HG02759 (cell line): ENCODE data around the gene C3AR1.
"Not testable (repeated sequence)": the region's sequence is repeated elsewhere in the genome, so short reads cannot be mapped to it uniquely, and the experiment has no call there.

Experiments
- ATAC-seq: cut with Tn5 transposase; IDR thresholded peaks from one replicate; pipeline ENCODE4 v1.9.1; 2021; ENCODE audit warnings: mild to moderate bottlenecking, moderate library complexity; ENCODE audit not compliant: unreplicated experiment

The C3AR1 gene

DNA sequence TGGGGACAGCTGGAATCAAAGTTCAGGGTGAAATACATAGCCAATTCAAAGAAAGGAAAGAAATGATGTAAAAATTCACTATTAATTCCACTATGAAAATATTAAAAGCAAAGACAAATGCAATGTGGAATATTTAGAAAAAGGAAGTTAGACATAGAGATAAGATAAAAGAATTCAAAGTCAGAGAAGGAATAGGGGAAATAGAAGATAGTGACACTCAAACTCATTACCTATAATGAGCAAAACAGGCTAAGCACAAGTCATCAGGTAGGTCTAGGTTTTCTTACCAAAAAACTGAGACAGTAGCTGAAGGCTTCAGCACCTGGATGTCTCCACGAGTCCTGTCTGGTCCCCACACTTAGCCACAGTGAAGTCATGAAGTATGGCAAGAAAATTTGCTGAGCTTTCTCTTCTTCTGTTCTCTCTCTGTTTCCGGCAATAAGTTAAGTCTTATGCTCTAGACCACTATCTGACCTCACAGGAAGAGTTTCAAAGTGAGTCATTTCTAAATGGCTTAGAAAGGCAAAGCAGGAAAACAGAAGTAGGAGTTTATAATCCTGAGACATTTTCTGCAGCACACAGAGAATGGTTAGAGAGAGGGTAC lies at the start of gene C3AR1:
Gene C3AR1 (minus strand): TSS at position 369 of the 604 bp plus-strand sequence. CDS start 6,174 bp downstream, outside the sequence.
- peak; percentile 53 for ATAC-seq

GRCh38 chr12:8113117-8113516 lies 47.0 kb upstream of the C3AR1 start:
- not testable (repeated sequence) for ATAC-seq

GRCh38 chr12:8108808-8109398 lies 42.7 kb upstream of the C3AR1 start:
- ATAC-seq: peak; percentile 56

- ATAC-seq: no peak
Measured at GRCh38 chr12:8099235-8099634, 33.1 kb upstream of the C3AR1 start.

DNA sequence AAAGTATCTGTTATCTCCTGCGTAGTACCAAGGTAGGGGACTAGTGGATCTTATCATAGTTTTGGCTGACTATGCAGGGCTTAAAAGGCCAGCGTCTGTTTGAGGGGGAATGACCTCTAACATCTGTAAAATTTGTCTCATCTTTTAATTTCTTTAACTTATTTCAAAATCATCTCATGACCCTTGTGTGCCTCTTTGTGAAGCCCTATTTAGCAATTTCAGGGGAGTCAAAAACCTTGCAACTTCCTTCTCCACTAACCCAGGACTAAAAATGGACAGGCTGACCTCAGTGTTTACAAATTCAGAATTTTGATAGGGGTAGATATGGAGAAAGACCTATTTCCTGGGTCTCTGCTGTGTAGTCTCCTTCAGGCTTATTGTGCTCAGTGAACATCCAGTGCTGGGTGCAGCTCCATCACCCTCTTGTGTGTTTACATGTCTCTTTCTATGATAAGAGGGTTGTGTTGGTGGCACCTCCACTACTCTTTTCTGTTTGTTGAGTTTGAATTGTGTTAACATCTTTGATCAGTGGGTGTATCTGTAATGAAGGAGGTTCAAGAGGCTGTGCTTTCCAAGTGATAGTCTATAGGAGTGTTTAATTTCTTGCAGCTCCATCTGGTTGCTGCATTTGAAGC lies 30.2 kb upstream of the C3AR1 start:
- ATAC-seq: no peak

- ATAC-seq: no peak
Measured at GRCh38 chr12:8093291-8093690, 27.1 kb upstream of the C3AR1 start.

DNA sequence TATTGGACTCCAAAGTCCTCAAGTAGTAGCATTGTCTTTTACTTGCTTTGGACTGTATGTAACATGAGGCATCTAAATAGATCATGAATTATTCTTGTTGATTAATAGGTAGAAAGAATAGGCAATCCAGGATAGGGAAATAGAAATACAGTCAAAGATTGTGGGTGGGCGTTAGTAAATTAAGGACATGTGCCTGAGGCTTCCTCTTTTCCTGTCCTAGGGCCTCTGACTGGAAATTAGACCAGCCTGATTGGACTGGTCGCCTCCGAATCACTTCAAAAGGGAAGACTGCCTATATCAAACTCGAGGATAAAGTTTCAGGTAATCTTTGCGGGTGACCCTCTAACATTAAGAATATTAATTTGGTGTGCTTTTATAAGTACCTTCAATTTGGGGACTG lies 23.6 kb upstream of the C3AR1 start:
- ATAC-seq: no peak

DNA sequence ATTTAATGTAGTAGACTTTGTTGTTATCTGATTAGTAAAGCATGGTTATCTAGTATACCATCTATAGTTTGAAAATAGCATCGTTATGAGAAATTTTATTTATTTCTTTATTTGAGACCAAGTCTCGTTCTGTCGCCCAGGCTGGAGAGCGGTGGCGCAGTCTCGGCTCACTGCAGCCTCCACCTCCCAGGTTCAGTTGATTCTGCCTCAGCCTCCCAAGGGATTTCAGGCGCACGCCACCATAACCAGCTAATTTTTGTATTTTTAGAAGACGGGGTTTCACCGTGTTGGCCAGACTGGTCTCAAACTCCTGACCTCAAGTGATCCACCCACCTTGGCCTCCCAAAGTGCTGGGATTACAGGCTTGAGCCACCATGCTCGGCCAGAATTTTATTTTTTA lies 23.1 kb upstream of the C3AR1 start:
- not testable (repeated sequence) for ATAC-seq

DNA sequence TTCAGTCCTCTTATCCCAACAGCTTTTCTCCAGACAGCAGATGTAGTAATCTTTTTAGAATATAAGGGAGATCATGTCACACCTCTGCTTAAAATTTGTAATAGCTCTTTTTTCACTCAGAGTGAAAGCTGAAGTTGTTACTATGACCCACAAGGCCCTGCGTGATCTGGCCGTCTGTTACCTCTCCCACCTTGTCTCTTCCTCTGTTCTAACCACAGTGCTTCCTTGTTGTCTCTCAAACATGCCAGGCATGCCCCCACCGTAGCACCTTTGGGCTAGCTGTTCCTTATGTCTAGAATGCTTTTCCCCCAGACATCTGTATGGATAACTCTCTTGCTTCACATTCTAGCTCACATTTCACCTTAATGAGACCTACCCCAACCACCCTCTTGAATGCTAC lies 22.4 kb upstream of the C3AR1 start:
- ATAC-seq: peak; percentile 77

DNA sequence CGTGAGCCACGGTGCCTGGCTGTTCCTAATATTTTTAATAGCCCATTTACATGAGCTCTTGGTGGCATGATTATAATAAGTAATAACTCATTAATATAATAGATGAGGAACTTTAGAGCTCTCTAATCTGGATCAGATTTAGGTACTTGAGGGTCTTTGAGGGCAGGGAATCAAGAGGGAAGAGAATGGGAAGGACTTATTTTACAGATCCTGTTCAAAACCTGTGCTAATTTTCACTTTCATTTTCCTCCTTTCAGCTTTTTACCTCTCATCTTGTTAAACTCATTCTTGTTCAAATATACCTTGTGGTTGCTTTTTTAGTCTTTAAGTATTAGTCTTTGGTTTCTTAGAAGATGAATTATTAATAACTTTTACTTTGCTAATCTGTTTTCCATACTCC lies 21.5 kb upstream of the C3AR1 start:
- no peak for ATAC-seq

- not testable (repeated sequence) for ATAC-seq
Measured at GRCh38 chr12:8084351-8084750, 18.2 kb upstream of the C3AR1 start.

DNA sequence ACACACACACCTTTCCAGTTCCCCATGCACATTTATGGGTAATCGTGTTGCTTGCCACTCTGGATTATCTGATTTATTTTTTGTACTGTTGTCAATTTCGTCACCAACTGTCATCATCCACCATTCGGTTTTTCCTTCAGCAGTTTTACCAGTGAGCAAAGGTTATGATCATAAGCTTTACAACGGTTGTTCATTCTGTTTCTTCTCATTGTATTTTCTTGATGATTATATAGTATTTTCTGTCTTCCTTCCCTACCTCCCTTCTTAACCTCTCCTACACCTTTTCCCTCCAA lies 16.6 kb upstream of the C3AR1 start:
- no peak for ATAC-seq

DNA sequence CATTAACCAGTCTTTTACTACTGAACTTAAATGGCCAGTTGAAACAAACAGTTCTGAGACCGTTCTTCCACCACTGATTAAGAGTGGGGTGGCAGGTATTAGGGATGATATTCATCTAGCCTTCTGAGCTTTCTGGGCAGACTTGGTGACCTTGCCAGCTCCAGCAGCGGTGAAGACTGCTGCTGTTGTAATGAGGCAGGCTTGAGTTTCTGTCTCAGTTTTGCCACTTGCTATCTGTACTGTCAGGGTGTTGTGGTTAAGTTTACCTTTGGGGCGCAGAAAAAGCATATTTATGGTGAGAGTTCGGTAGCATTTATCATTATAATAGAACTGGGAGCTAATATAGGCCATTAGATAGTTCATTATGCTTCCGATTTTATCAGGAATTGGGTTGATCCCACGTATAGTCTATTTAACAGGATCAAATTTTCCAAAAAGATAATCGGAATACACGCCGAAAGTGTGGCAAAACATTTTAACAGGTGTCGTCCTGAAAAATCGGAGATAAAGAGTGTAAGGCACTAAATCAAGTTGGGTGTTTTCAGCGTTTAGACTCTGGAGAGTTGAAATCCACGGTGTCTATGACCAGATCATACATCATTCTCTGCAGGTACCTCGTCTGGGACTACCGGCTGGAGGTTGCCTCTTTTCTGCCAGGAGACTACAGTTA lies 15.2 kb upstream of the C3AR1 start:
- ATAC-seq: no peak

DNA sequence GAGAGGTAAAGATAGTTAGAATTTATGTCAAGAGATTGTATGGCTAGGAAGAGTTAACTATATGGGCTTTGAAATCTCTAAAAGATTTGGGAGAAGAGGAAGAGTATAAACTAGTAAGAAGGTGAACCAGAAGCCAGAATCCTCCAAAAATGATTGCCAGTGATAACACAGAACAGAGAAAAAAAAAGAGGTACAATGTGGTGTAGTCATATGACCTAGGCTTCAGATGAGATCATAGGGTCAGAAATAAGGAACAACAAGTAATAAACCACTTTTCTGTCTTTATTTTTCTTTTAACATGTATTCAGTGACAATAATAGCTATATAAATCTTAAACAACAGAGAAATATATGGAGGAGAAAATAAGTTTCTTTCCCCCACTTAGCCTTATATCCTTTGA lies 14.0 kb upstream of the C3AR1 start:
- no peak for ATAC-seq

- ATAC-seq: no peak
Measured at GRCh38 chr12:8078916-8079315, 12.8 kb upstream of the C3AR1 start.

DNA sequence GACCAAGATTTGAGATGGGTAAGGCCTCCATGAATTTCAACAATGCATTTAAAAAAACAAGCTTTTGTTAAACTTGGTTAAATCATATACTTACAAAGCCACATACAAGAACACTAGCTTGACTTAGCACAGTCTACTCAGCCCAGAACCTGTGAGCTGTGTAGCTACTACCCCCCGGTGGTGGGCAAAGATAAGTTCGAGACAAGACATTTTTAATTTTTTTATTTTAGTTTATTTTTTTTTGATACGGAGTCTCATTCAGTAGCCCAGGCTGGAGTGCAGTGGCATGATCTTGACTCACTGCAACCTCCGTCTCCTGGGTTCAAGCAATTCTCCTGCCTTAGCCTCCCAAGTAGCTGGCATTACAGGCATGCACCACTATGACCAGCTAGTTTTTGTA lies 12.2 kb upstream of the C3AR1 start:
- ATAC-seq: no peak

- no peak for ATAC-seq
Measured at GRCh38 chr12:8077207-8077606, 11.0 kb upstream of the C3AR1 start.

DNA sequence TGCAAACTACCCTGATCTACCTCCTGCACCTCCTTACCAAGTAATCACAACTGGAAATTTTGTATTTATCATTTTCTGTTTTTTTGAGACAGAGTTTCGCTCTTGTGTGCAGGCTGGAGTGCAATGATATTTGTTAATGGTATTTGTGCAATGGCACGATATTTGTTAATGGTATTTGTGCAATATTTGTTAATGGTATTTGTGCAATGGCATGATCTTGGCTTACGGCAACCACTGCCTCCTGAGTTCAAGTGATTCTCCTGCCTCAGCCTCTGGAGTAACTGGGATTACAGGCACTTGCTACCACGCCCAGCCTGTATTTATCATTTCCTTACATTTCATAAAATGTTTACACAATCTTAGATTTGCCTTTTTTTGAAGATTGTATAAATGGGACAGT lies 10.2 kb upstream of the C3AR1 start:
- no peak for ATAC-seq

DNA sequence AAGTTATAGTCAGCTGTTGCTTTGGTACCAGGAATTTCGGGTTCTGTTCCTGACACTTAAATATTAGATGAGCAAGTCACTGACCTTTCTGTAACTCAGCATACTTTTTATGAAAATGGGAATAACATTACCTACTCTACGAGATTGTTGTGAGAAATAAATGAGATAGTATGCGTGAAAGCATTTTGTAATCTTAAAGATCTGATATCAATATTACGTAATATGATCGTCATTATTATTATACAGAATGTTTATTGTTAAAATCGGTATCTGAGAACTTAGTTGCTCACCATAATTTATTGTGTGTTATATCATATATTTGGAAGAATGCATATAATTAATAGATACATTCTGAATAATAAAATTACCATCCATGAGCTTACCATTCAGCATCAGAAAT lies 9.8 kb upstream of the C3AR1 start:
- no peak for ATAC-seq

- not testable (repeated sequence) for ATAC-seq
Measured at GRCh38 chr12:8071820-8072219, 5.7 kb upstream of the C3AR1 start.

DNA sequence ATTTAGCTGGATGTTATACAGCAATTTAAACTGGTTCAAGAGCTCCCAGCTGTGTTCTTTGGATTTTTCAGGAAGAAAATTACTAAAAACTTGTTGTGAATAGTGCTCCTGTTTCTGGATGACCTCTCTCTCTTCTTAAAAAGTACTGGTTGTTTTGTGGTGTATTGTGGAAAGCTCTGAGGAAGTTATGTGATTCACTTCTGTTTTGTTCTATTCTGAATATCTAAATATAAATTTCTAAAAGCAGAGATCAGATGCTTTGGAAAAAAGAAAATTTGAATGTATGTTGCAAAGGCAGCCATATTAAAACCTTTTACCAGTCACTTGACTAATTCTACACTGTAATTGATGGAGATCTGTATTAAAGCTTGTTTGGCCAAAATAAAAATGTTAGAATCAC lies 3.4 kb upstream of the C3AR1 start:
- ATAC-seq: no peak

GRCh38 chr12:8064131-8064530 lies 2.0 kb downstream of the C3AR1 start:
- ATAC-seq: no peak
